Osteoblast (primary cell): ENCODE results near the gene TENM3. TPM values are rescaled to one million over a fixed set of nuclear protein-coding genes. Genes with fewer than 3 reads are reported as not detected.
"Not testable (repeated sequence)": the region's sequence is repeated elsewhere in the genome, so short reads cannot be mapped to it uniquely, and the experiment has no call there.

Experiments used
- DNase-seq: peaks from one replicate; pipeline ENCODE4 v3.0.0; 2011; ENCODE audit warnings: low spot score, mixed read lengths; ENCODE audit not compliant: insufficient read length; ENCODE audit errors: missing footprints
- H2AFZ ChIP-seq: 2 replicates; pipeline ENCODE4 v1.6.0; 2011; ENCODE audit warnings: mild to moderate bottlenecking, low read length
- H3K27ac ChIP-seq: 2 replicates; pipeline ENCODE4 v1.5.1; 2011; ENCODE audit warnings: mild to moderate bottlenecking, low read depth, low read length, moderate library complexity
- H3K27me3 ChIP-seq: 2 replicates; pipeline ENCODE4 v1.6.0; 2012; ENCODE audit warnings: mild to moderate bottlenecking, control low read depth, inconsistent platforms, low read length, moderate library complexity; ENCODE audit not compliant: insufficient read depth
- H3K36me3 ChIP-seq: 2 replicates; pipeline ENCODE4 v1.5.1; 2011; ENCODE audit warnings: mild to moderate bottlenecking, low read length, control low read depth, moderate library complexity; ENCODE audit not compliant: insufficient read depth
- H3K4me1 ChIP-seq: 2 replicates; pipeline ENCODE4 v1.5.1; 2011; ENCODE audit warnings: mild to moderate bottlenecking, low read length, control low read depth, moderate library complexity; ENCODE audit not compliant: insufficient read depth
- H3K4me2 ChIP-seq: 2 replicates; pipeline ENCODE4 v1.6.0; 2011; ENCODE audit warnings: mild to moderate bottlenecking, low read length; ENCODE audit not compliant: insufficient read depth
- H3K4me3 ChIP-seq: fragments of 200-600 bp; sonication (generic); 3 replicates; pipeline ENCODE4 v1.5.1; 2012; ENCODE audit warnings: mild to moderate bottlenecking, low read length, inconsistent platforms; ENCODE audit not compliant: insufficient read depth
- H3K79me2 ChIP-seq: 2 replicates; pipeline ENCODE4 v1.6.0; 2012; ENCODE audit warnings: mild to moderate bottlenecking, low read length, control low read depth, inconsistent platforms; ENCODE audit not compliant: insufficient read depth
- H3K9me3 ChIP-seq: 2 replicates; pipeline ENCODE4 v1.5.1; 2011; ENCODE audit warnings: low read depth, low read length, control low read depth
- H4K20me1 ChIP-seq: 2 replicates; pipeline ENCODE4 v1.6.0; 2012; ENCODE audit warnings: mild to moderate bottlenecking, low read length, control low read depth; ENCODE audit not compliant: insufficient read depth
- CTCF ChIP-seq: IDR thresholded peaks from 2 replicates; pipeline ENCODE4 v1.5.1; 2011; ENCODE audit warnings: mild to moderate bottlenecking, low read depth, low read length, moderate library complexity; ENCODE audit errors: extremely low read depth
- total RNA-seq: library from RNA; depleted of rRNA; stranded (reverse); fragments of >200 nt; gene quantifications from 2 replicates; pipeline ENCODE4 v1.2.3, GENCODE V29; 2012

The TENM3 gene
- 59.0 and 68.4 TPM in 2 replicates for total RNA-seq

DNA sequence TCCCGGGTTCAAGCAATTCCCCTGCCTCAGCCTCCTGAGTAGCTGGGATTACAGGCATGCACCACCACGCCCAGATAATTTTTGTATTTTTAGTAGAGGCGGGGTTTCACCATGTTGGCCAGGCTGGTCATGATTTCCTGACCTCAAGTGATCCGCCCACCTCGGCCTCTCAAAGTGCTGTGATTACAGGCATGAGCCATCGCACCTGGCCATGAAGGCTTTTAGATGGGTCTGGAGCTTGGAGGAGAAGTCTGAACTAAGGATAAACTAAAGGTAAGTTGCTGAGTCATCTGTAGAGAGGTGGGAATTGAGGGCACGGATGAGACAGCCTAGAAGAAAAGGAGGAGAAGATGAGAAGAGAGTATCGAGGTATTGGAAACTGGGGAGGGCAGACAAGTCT is at the start of gene TENM3:
Gene TENM3, plus strand, starts transcription at position 199 of the 400 bp plus-strand sequence. CDS start 80,619 bp downstream, outside the sequence.
- not testable (repeated sequence) for DNase-seq, H3K4me3 ChIP-seq, H3K79me2 ChIP-seq, H3K9me3 ChIP-seq, H3K4me2 ChIP-seq, H3K36me3 ChIP-seq, H2AFZ ChIP-seq, H3K27me3 ChIP-seq, H3K27ac ChIP-seq, H4K20me1 ChIP-seq
- peaks cover 21% of the 10 kb centered on the region for H3K4me1 ChIP-seq

DNA sequence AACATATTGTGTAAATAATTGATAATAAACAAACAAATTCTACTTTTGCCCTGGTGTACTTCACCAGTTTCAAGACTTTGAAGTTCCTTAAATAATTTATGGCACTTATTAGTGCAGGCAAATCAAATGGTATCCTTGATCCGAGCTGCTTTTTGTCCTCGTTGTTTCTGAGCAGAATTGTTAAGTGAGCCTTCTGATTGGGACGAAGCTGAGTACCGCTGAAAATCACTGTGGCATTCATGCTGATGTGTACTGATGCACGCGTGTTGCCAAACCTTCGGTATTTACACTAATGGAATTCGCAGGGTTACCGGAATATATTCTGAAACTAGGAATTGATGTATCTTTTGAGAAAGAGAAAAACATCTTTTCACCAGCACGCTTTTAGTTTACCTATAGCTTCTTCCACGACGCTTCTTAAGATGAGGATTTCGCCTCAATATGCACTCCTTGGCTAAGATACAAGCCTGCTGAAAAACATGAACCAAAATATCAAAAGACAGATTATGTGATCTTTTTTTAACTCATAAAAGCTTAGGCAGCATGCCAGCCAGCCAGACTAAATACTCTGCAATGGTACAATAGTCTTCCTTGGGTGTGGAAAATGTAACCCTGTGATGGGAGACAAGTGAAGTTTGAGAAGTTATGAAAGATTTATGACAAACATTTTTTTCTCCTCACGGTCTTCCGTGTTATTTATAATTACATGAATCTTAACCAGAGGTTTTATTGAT is 48.9 kb upstream of the TENM3 start:
- no peaks in the 10 kb centered on the region for H4K20me1 ChIP-seq
- no peaks in the 10 kb centered on the region for H3K79me2 ChIP-seq
- H3K9me3 ChIP-seq, result no peaks in the 10 kb centered on the region
- no peak overlapping the region for H3K4me2 ChIP-seq
- no peak overlapping the region for H2AFZ ChIP-seq
- H3K4me3 ChIP-seq, result no peak overlapping the region
- H3K4me1 ChIP-seq, result peaks cover 27% of the 10 kb centered on the region
- DNase-seq, result no peak
- H3K36me3 ChIP-seq, result no peaks in the 10 kb centered on the region
- H3K27ac ChIP-seq, result no peak overlapping the region
- H3K27me3 ChIP-seq, result no peaks in the 10 kb centered on the region
- no peak for TF ChIP-seq CTCF

- no peak for DNase-seq
- Histone ChIP-seq H3K27me3 (no peaks in the 10 kb centered on the region), H3K27ac (no peak overlapping the region), H3K4me3 (no peak overlapping the region), H4K20me1 (no peaks in the 10 kb centered on the region), H3K79me2 (no peaks in the 10 kb centered on the region), H3K4me2 (no peak overlapping the region), H3K9me3 (no peaks in the 10 kb centered on the region), H2AFZ (no peak overlapping the region), H3K36me3 (no peaks in the 10 kb centered on the region), H3K4me1 (peaks cover 7% of the 10 kb centered on the region)
- no peak for TF ChIP-seq CTCF
These were observed 45.6 kb upstream of the TENM3 start for GRCh38 chr4:182197611-182198010.

DNA sequence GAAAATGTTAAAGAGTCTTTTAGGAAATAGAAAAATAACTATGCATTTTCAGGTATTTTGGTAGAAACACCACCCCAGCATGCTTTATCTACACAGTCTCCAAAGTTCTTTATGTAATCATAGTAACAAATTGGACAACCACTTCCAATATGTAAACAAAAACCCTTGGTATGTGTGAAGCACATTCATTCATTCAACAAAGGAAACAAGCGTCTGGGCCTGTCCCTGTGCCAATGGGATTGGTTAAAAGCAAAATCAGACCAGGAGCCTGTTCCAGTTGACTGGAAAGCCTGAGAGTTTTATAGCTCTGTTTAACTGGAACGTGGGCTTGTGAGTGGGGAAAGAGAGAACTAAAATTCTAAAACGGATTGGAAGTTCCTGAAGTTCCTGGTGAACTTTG is 41.3 kb upstream of the TENM3 start:
- no peak for DNase-seq
- Histone ChIP-seq H2AFZ (no peak overlapping the region), H3K4me3 (no peak overlapping the region), H3K36me3 (no peaks in the 10 kb centered on the region), H3K4me2 (no peak overlapping the region), H3K27me3 (no peaks in the 10 kb centered on the region), H3K9me3 (no peaks in the 10 kb centered on the region), H3K4me1 (peaks cover 2% of the 10 kb centered on the region), H4K20me1 (no peaks in the 10 kb centered on the region), H3K27ac (no peak overlapping the region), H3K79me2 (peaks cover 2% of the 10 kb centered on the region)
- no peak for TF ChIP-seq CTCF
